Stimulated activated CD8-positive, alpha-beta memory T cell treated with anti-CD3 and anti-CD28 coated beads, Interleukin-15, amount 100 ng/mL, for 1 hour (primary cell): ENCODE measurements around the gene TCP10L.
"Not testable (repeated sequence)": the region's sequence is repeated elsewhere in the genome, so short reads cannot be mapped to it uniquely, and the experiment has no call there.

ENCODE experiments used
- DNase-seq: peaks from one replicate; pipeline ENCODE4 v3.0.0-alpha.2; 2020; ENCODE audit warnings: low read depth

TCP10L gene

GRCh38 chr21:32554832-32555638 lies 30.3 kb downstream of the TCP10L start:
- DNase-seq = no peak

DNA sequence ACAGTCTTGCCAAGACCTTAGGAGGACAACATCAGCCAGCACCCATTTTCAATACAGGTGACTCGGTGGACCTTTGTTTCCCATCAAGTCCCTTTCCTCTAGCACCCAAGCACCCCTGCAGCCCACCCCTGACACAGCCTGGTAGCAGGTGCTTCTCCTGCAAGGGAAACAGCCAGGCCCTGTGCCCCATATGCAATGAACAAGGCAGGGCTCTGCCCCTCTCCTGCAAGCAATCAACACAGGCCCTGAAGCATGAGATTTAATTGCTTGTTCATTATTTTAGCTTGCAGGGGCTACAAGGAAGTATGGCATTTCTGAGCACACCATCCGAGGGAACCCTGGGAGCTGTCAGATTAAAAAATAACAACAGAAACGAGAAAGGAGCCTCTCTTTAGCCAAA lies 35.4 kb downstream of the TCP10L start:
- DNase-seq = no peak

- no peak for DNase-seq
Measured at GRCh38 chr21:32549440-32549839, 35.9 kb downstream of the TCP10L start.

DNA sequence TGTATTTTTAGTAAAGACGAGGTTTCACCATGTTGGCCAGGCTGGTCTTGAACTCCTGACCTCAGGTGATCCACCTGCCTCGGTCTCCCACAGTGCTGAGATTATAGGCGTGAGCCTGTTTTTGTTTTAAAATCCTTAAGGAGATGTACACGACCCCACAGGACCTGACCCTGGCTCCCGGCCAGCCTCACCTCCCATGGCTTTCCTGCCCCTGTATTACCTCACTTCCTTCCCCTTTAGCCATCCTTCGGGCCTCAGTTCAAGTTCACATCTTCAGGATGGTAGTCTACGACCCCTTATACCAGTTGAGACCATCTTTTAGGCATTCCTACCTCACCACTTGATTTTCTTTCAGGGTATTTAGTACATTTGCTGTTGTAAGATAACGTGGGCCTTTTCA lies 36.3 kb downstream of the TCP10L start:
- DNase-seq = no peak

DNA sequence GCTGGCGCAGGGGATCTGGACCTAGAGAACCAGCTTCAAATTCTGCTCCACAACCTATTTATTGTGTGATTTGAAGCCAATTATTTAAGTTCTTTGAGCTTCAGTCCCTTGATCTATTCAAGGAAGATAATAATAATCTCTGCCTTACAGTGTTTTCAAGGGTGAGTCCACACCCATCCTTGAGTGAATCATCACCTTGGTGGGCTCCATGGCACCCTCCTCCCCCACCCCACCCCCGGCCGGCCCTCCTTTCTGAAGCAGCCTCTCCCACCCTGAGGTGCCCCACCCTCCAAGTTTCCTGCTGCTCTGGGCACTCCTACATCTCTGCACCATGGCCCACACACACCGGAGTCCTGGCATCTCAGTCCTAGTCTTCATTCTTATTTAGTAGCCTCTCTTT lies 38.3 kb downstream of the TCP10L start:
- DNase-seq = no peak

DNA sequence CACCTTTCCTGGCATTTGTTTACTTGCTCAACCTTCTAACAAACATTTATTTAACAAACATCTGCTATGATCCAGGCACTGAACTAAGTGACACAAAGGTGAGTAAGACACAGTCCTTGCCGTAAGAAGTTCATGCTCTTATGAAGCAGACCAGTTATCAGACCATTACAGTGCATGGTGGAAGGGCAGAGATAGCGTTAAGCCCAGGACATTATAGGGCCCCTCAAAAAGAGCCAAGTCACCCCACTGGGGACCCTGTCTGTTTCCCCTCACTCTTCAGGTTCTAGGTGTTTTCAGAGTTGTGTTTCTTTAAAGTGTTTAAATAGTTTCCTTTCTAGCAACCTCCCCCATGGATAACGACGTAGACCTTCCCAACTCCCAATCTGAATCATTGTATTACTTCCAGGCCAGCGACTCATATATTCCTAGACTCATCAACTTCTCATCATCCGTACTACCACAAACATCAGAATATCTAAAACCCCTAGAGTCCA lies 39.3 kb downstream of the TCP10L start:
- DNase-seq = no peak

DNA sequence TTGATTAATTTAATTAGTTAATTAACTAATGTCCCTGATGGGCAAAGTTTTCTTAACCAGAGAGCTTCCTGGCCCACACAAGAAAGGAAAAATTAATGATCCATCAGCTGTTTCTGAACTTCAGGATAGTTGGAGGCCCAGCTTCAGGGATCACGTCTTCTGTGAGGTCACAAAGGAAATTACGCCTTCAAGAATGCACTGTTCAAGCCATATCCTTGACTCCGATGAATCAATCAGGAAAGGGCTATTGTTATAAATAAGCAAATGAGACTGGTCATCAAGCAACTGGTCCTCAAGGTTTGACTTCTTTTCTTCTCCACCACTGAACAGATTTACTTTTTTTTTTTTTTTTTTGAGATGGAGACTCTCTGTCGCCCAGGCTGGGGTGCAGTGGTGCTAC lies 40.6 kb downstream of the TCP10L start:
- DNase-seq = no peak

DNA sequence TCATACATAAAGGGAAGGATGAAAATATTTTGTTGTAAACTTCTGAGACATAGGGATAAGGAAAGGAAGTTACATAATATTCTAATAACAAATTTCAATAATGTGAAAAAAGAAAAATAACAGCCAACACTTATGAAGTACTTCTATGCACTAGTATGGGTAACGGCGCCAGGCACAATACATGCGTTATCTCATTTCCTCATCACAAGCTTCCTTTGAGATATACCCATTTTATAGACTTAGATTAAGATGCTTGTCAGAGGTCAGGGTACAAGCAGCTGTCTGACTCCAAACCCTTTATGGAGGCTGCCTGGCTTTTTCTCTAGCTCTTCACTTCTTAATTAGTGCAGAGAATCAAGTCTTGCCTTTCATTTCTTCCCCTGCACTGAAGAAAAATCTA lies 41.3 kb downstream of the TCP10L start:
- no peak for DNase-seq

GRCh38 chr21:32543056-32543455 lies 42.3 kb downstream of the TCP10L start:
- DNase-seq = not testable (repeated sequence)

DNA sequence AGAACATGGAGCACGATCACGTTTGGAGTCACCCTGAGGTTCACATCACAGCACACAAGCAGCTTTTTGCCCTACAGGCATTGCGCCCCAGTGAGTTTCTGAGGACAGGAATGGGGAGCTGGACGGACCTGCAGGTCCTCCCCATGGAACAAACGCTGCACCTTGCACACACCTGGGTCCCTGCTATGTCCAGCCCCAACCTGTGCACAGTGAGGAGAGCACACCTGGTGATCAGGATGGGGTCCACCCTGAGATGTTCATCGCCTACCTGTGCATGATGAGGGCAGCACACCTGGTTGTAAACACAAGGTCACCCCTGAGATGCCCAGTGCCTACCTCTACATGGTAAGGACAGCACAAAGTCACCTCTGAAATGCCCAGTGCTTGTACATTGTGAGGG lies 45.9 kb downstream of the TCP10L start:
- no peak for DNase-seq

GRCh38 chr21:32538147-32538792 lies 47.1 kb downstream of the TCP10L start:
- DNase-seq = peak; percentile 7

GRCh38 chr21:32537569-32537881 lies 47.8 kb downstream of the TCP10L start:
- no peak for DNase-seq

- DNase-seq = no peak
Measured at GRCh38 chr21:32535612-32536011, 49.7 kb downstream of the TCP10L start.

- no peak for DNase-seq
Measured at GRCh38 chr21:32534113-32534512, 51.2 kb downstream of the TCP10L start.

- no peak for DNase-seq
Measured at GRCh38 chr21:32533611-32534010, 51.7 kb downstream of the TCP10L start.

DNA sequence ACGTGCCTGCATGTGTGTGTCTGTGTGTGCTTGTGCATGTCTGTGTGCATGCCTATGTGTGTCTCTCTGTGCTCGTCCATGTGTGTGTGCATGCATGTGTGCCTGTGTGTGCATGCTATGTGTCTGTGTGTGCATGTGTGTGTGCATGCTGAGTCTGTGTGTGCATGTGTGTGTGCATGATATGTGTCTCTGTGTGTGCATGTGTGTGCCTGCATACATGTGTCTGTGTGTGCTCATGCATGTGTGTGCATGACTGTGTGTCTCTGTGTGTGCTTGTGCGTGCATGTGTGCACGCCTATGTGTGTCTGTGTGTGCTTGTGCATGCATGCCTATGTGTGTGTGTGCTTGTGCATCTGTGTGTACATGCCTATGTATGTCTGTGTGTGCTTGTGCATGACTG lies 52.3 kb downstream of the TCP10L start:
- DNase-seq = no peak

- DNase-seq = no peak
Measured at GRCh38 chr21:32532636-32533035, 52.7 kb downstream of the TCP10L start.

GRCh38 chr21:32531561-32531960 lies 53.8 kb downstream of the TCP10L start:
- DNase-seq = not testable (repeated sequence)

DNA sequence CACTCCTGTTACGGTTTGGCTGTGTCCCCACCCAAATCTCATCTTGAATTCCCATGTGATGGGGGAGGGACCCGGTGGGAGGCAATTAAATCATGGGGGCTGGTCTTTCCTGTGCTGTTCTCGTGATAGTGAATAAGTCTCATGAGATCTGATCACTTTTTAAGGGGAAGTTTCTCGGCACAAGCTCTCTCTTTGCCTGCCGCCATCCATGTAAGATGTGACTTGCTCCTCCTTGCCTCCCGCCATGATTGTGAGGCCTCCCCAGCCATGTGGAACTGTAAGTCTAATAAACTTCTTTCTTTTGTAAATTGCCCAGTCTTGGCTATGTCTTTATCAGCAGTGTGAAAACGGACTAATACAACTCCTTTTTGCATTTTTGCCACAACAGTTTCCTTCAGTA lies 54.5 kb downstream of the TCP10L start:
- DNase-seq = not testable (repeated sequence)

- no peak for DNase-seq
Measured at GRCh38 chr21:32529679-32530078, 55.6 kb downstream of the TCP10L start.

DNA sequence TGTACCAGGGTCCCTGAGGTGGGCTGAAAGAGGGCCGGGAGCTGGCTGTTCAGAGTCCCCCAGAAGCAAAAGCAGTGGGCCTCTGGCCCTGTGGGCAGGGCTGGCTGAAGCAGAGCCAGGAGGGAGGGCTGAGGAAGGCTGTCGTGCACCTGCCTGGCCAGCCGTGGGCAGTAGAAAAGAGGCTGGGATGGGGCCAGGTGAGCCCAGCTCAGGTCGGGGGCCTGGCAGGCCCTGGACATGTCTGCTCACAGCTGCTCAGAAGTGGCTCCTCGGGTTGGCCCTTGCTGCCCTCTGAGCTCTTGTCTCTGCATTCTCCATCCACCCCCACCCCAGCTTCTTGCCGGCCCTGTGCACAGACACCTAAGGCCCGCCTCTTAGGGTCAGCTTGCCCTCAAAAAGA lies 60.0 kb downstream of the TCP10L start:
- no peak for DNase-seq

DNA sequence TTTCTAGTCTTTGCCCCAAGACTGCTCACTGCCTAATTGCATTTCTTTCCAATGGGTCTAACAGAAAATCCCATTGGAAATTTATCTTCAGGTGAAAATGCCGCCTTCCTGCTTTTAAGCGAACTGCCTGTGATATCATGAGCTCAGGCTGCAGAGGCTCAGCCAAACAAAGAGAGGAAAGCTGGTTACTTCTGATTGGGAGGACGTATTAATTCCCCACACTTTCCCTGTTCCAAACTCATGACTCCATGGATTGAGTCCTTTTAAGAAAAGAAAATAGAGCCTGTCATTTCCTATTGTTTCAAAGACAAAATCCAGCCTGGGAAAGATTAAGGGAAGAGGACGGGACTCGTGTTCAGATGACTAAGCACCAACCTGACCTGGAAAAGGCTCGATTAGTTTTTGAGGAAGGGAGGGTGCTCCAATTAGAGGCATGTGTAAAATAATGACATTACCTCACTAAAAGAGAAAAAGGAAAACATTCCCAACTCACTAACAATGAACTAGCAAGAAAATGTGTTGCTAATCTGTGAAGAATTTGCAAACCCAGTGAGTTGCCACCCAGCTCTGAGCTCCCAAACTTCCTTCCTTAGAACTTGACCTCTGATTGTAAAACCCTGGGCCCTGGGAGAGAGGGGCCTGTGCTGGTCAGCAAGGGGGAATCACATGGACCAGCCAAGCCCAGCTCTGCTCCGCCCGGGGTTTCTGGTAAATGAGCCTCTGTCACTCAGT lies 61.2 kb downstream of the TCP10L start:
- DNase-seq = no peak
